Neural cell (in vitro differentiated cells): Measurements from ENCODE around the gene TSTD1. TPM values are rescaled to one million over a fixed set of nuclear protein-coding genes. Genes with fewer than 3 reads are reported as not detected.

ENCODE experiments used
- H2AFZ ChIP-seq: fragments of 200-600, 300-800 bp; sonication (generic), shearing (Covaris generic); 2 replicates; pipeline ENCODE4 v1.6.0; 2014; ENCODE audit warnings: low read depth, mild to moderate bottlenecking, antibody characterized with exemption, low read length, moderate library complexity
- H3F3A ChIP-seq: fragments of 200-600 bp; shearing (Covaris generic); 2 replicates; pipeline ENCODE4 v1.6.1; 2016; ENCODE audit warnings: mild to moderate bottlenecking, moderate library complexity, mixed read lengths, antibody characterized with exemption, low read length; ENCODE audit not compliant: insufficient read depth, poor library complexity, severe bottlenecking
- H3K27ac ChIP-seq: fragments of 200-600, 300-800 bp; sonication (generic), shearing (Covaris generic); 2 replicates; pipeline ENCODE4 v1.5.1; 2014; ENCODE audit warnings: mild to moderate bottlenecking, low read length, moderate library complexity
- H3K27me3 ChIP-seq: fragments of 300-800, 200-600 bp; sonication (generic), shearing (Covaris generic); 2 replicates; pipeline ENCODE4 v1.6.0; 2014; ENCODE audit warnings: mild to moderate bottlenecking, low read depth, low read length, moderate library complexity; ENCODE audit not compliant: insufficient read depth
- H3K36me3 ChIP-seq: fragments of 300-800, 200-600 bp; sonication (generic), shearing (Covaris generic); 2 replicates; pipeline ENCODE4 v1.5.1; 2014; ENCODE audit warnings: mild to moderate bottlenecking, antibody characterized with exemption, low read length, moderate library complexity; ENCODE audit not compliant: insufficient read depth
- H3K4me2 ChIP-seq: fragments of 300-800, 200-600 bp; sonication (generic), shearing (Covaris generic); 2 replicates; pipeline ENCODE4 v1.6.0; 2014; ENCODE audit warnings: mild to moderate bottlenecking, low read length
- H3K4me3 ChIP-seq: fragments of 300-800, 200-600 bp; sonication (generic), shearing (Covaris generic); 2 replicates; pipeline ENCODE4 v1.5.1; 2014; ENCODE audit warnings: mild to moderate bottlenecking, low read length, moderate library complexity
- H3K79me2 ChIP-seq: fragments of 200-600 bp; shearing (Covaris generic); replicated peaks from 2 replicates; pipeline ENCODE4 v1.6.0; 2014; ENCODE audit warnings: mild to moderate bottlenecking, low read length, moderate library complexity; ENCODE audit not compliant: insufficient read depth
- H3K9ac ChIP-seq: fragments of 300-800, 200-600 bp; sonication (generic), shearing (Covaris generic); 2 replicates; pipeline ENCODE4 v1.6.1; 2016; ENCODE audit warnings: mild to moderate bottlenecking, low read length, mixed read lengths
- H3K9me2 ChIP-seq: fragments of 200-600 bp; shearing (Covaris generic); 2 replicates; pipeline ENCODE4 v1.6.1; 2016; ENCODE audit warnings: mild to moderate bottlenecking, low read length, mixed read lengths; ENCODE audit not compliant: insufficient read depth
- H3K9me3 ChIP-seq: fragments of 200-600, 300-800 bp; sonication (generic), shearing (Covaris generic); 2 replicates; pipeline ENCODE4 v1.6.1; 2016; ENCODE audit warnings: mild to moderate bottlenecking, mixed run types, low read length, moderate library complexity, mixed read lengths
- H4K20me1 ChIP-seq: fragments of 200-600 bp; shearing (Covaris generic); 2 replicates; pipeline ENCODE4 v1.6.1; 2016; ENCODE audit warnings: mild to moderate bottlenecking, mixed run types; ENCODE audit not compliant: insufficient read depth
- EP300 ChIP-seq: fragments of 450-650 bp; conservative IDR thresholded peaks from 2 replicates; pipeline ENCODE4 v1.6.1; 2014; ENCODE audit warnings: antibody characterized with exemption, mild to moderate bottlenecking, moderate library complexity; ENCODE audit not compliant: poor library complexity, severe bottlenecking
- EZH2 ChIP-seq: fragments of 200-600, 300-800 bp; shearing (Covaris generic), sonication (generic); IDR thresholded peaks from 2 replicates; pipeline ENCODE4 v1.6.1; 2014; ENCODE audit warnings: antibody characterized with exemption, low read length, borderline replicate concordance, mild to moderate bottlenecking; ENCODE audit not compliant: insufficient read depth, poor library complexity, severe bottlenecking
- MXI1 ChIP-seq: fragments of 450-650 bp; conservative IDR thresholded peaks from 2 replicates; pipeline ENCODE4 v1.6.1; 2014; ENCODE audit warnings: antibody characterized with exemption, mild to moderate bottlenecking; ENCODE audit not compliant: poor library complexity, severe bottlenecking
- POLR2AphosphoS5 ChIP-seq: IDR thresholded peaks from 2 replicates; pipeline ENCODE4 v1.6.1; 2012
- RAD21 ChIP-seq: fragments of 450-650 bp; conservative IDR thresholded peaks from 2 replicates; pipeline ENCODE4 v1.6.1; 2014; ENCODE audit warnings: antibody characterized with exemption, mild to moderate bottlenecking, moderate library complexity
- REST ChIP-seq: IDR thresholded peaks from 2 replicates; pipeline ENCODE4 v1.6.1; 2012; ENCODE audit warnings: borderline replicate concordance
- SMC3 ChIP-seq: fragments of 450-650 bp; conservative IDR thresholded peaks from 2 replicates; pipeline ENCODE4 v1.6.1; 2014; ENCODE audit warnings: antibody characterized with exemption, mild to moderate bottlenecking, moderate library complexity; ENCODE audit not compliant: poor library complexity
- TAF1 ChIP-seq: IDR thresholded peaks from 2 replicates; pipeline ENCODE4 v1.6.1; 2012; ENCODE audit warnings: low read depth
- polyA plus RNA-seq: library from polyadenylated mRNA; depleted of rRNA; stranded (reverse); fragments of >200 nt; gene quantifications from 2 replicates; pipeline ENCODE4 v1.2.3, GENCODE V29; 2014
- TF ChIP-seq, protein P1 (sequence below): fragments of 450-650 bp; IDR thresholded peaks from 2 replicates; pipeline ENCODE4 v1.5.1; 2014; ENCODE audit warnings: antibody characterized with exemption, mild to moderate bottlenecking, moderate library complexity; ENCODE audit not compliant: poor library complexity, severe bottlenecking

TSTD1 gene
- polyA plus RNA-seq, 1 donor from 2014 or later, result 63.5 TPM

DNA sequence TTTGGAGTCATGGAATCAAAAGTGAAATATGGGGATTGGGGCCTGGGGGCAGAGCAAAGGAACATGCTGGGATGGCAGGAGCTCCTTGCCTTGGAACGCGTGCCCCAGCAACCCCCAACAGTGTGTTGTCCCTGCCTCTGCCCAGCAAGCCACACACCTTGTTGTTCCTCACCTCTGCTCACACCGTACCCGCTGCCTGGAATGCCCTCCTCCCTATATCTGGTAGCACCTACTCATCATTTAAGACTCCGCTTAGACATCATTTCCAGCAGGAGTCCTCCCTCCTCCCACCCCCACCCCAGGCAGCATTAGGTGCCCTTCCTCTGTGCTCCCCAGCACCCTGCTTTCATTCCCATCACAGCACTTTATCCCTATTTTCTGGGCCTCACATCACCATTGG lies 42.8 kb upstream of the TSTD1 start:
- H3K79me2 ChIP-seq, result no peaks in the 10 kb centered on the region
- no peaks in the 10 kb centered on the region for H3K9me2 ChIP-seq
- no peaks in the 10 kb centered on the region for H3K27me3 ChIP-seq
- no peaks in the 10 kb centered on the region for H4K20me1 ChIP-seq
- TF ChIP-seq REST (no peak), POLR2AphosphoS5 (no peak), MXI1 (no peak), SMC3 (no peak), TAF1 (no peak), EP300 (no peak)
- TF ChIP-seq, protein P1, sequence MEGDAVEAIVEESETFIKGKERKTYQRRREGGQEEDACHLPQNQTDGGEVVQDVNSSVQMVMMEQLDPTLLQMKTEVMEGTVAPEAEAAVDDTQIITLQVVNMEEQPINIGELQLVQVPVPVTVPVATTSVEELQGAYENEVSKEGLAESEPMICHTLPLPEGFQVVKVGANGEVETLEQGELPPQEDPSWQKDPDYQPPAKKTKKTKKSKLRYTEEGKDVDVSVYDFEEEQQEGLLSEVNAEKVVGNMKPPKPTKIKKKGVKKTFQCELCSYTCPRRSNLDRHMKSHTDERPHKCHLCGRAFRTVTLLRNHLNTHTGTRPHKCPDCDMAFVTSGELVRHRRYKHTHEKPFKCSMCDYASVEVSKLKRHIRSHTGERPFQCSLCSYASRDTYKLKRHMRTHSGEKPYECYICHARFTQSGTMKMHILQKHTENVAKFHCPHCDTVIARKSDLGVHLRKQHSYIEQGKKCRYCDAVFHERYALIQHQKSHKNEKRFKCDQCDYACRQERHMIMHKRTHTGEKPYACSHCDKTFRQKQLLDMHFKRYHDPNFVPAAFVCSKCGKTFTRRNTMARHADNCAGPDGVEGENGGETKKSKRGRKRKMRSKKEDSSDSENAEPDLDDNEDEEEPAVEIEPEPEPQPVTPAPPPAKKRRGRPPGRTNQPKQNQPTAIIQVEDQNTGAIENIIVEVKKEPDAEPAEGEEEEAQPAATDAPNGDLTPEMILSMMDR, result no peak
- no peak overlapping the region for H2AFZ ChIP-seq
- no peaks in the 10 kb centered on the region for H3F3A ChIP-seq
- no peaks in the 10 kb centered on the region for H3K36me3 ChIP-seq
- H3K9me3 ChIP-seq, result no peaks in the 10 kb centered on the region
- H3K4me3 ChIP-seq, result no peak overlapping the region
- no peak overlapping the region for H3K27ac ChIP-seq
- no peak overlapping the region for H3K4me2 ChIP-seq
- H3K9ac ChIP-seq, result no peak overlapping the region

DNA sequence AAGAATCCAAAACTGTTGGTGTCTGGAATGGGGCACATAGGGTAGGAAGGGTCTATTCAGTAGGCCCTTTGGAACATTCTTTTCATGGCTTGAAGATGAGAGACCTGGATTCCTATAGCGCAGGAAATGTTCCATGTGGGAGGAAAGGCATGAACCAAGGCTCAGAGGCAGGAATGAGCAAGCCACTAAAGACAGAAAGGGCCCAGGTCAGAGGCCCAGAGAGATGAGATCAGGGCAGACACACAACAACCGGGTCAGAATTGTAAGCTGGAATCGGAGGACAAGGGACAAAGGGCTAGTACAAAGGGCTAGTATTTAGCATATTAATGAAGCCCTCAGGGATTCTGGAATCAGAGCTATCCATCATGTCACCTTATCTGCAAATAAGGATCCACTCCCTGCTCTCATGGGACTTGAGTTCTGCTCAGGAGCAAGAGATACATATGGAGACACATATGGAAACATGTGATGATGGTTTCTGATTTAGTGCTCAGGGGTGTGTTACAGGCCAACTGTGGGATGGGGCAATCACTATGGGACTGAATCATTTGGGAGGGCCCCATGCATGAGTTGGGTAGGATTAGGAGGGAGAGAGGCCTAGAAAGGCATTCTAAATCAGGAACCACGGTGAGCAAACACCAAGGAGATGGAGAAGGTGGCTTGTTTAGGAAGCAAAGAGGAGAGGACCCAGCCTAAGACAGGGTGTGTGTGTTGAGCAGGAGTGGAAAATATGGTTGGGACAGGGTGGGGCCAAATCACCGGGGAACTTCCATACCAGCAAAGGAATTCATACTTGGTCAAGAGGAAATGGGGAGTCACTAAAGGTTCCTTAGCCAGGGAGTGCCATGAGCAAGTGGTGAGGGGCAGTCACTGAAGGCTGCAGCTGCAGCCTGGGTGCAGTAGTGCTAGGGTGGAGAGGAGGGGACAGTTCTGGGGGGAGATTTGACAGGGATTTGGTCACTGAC lies 42.0 kb upstream of the TSTD1 start:
- no peaks in the 10 kb centered on the region for H3K79me2 ChIP-seq
- no peaks in the 10 kb centered on the region for H3F3A ChIP-seq
- no peaks in the 10 kb centered on the region for H3K9me2 ChIP-seq
- no peak for TF ChIP-seq REST
- TF ChIP-seq RAD21, result no peak
- TF ChIP-seq, protein P1, result no peak
- TF ChIP-seq SMC3, result no peak
- no peak for TF ChIP-seq EP300
- no peak for TF ChIP-seq TAF1
- TF ChIP-seq EZH2, result no peak
- no peak for TF ChIP-seq MXI1
- TF ChIP-seq POLR2AphosphoS5, result no peak
- H3K9ac ChIP-seq, result no peak overlapping the region
- H3K36me3 ChIP-seq, result no peaks in the 10 kb centered on the region
- H3K9me3 ChIP-seq, result no peaks in the 10 kb centered on the region
- no peak overlapping the region for H3K4me2 ChIP-seq
- no peak overlapping the region for H2AFZ ChIP-seq
- no peak overlapping the region for H3K4me3 ChIP-seq
- no peaks in the 10 kb centered on the region for H4K20me1 ChIP-seq
- H3K27ac ChIP-seq, result no peak overlapping the region
- no peaks in the 10 kb centered on the region for H3K27me3 ChIP-seq
